GM10248 (cell line): ENCODE results near the gene CD93.

ENCODE experiments used
- CTCF ChIA-PET: fragments of 300-600 bp; sonication (Branson Sonifier 250); formaldehyde crosslinking; extraction: SDS; loops from one replicate; lab custom pipeline; 2021; ENCODE audit warnings: antibody characterized with exemption; lab: Yijun Ruan, JAX
- POLR2A ChIA-PET: fragments of 350-650 bp; sonication (Branson Sonifier 250); formaldehyde crosslinking; extraction: SDS; loops from one replicate; lab custom pipeline; 2020; ENCODE audit warnings: antibody characterized with exemption; lab: Yijun Ruan, JAX
- DNase-seq: peaks from one replicate; pipeline ENCODE4 v3.0.0; 2012; ENCODE audit errors: extremely low spot score
- CTCF ChIP-seq: IDR thresholded peaks from 2 replicates; pipeline ENCODE4 v1.5.1; 2012; ENCODE audit warnings: mild to moderate bottlenecking, low read depth; ENCODE audit errors: extremely low read depth, missing control alignments, control extremely low read depth

CD93 gene

GRCh38 chr20:23120936-23121750, 35.0 kb upstream of the CD93 start:
- POLR2A ChIA-PET: no interaction called here
- TF ChIP-seq CTCF: no peak
- DNase-seq: no peak
- CTCF ChIA-PET: no interaction called here

GRCh38 chr20:23120261-23120660, 34.1 kb upstream of the CD93 start:
- no peak for TF ChIP-seq CTCF
- ChIA-PET POLR2A (no interaction called here), CTCF (no interaction called here)
- no peak for DNase-seq

- ChIA-PET CTCF (interaction anchor here (1.2 to 1.3 kb wide), 2 partner anchors 8 to 24 kb away, joined by 3 to 4 read pairs; no protein-coding TSS in a partner anchor), POLR2A (no interaction called here)
- TF ChIP-seq CTCF: no peak
- no peak for DNase-seq
Measured at GRCh38 chr20:23119456-23120216, 33.5 kb upstream of the CD93 start.

GRCh38 chr20:23118766-23119165, 32.6 kb upstream of the CD93 start:
- POLR2A ChIA-PET: no interaction called here
- no peak for TF ChIP-seq CTCF
- DNase-seq: no peak
- CTCF ChIA-PET: interaction anchor here (0.9 to 1.3 kb wide), 4 partner anchors 9 to 426 kb away, joined by 3 to 4 read pairs (median 3); no protein-coding TSS in a partner anchor

GRCh38 chr20:23118144-23118543, 32.0 kb upstream of the CD93 start:
- CTCF ChIA-PET: interaction anchor here (0.9 to 1.3 kb wide), 4 partner anchors 13 to 426 kb away, joined by 3 to 4 read pairs (median 3); no protein-coding TSS in a partner anchor
- TF ChIP-seq CTCF: no peak
- peak; percentile 74 for DNase-seq
- POLR2A ChIA-PET: no interaction called here

GRCh38 chr20:23117738-23118137, 31.6 kb upstream of the CD93 start:
- DNase-seq: no peak
- ChIA-PET CTCF (interaction anchor here (1.0 kb wide), 3 partner anchors 11 to 15 kb away, joined by 3 to 4 read pairs (median 3); no protein-coding TSS in a partner anchor), POLR2A (no interaction called here)
- no peak for TF ChIP-seq CTCF
